Heart left ventricle (tissue), 13 donors: ENCODE data around the gene HIVEP1.

Experiments
- CTCF ChIP-seq, 12 donors: fragments of 200-600 bp; sonication (generic) in 4 of 12; IDR thresholded peaks; one replicate each; pipeline versions ENCODE4 v1.5.0 to v1.8.0; 2018 to 2022; ENCODE audit warnings: antibody characterized with exemption in 12 of 12, mild to moderate bottlenecking in 5 of 12
- POLR2A ChIP-seq, 2 donors: fragments of 450-650 bp; IDR thresholded peaks; one replicate each; pipeline ENCODE4 v1.6.1; 2017; ENCODE audit warnings: antibody characterized with exemption in 2 of 2, mild to moderate bottlenecking in 2 of 2, moderate library complexity in 2 of 2
- donor health status: ischemic (EF 13 %, LVEDD 7.1; RV severe dilation, severe dysfunction).
- donor health status: DM: no; HTN: yes; CAD: no.
- donor health status: DM: no; HTN: no; CAD: no.
- donor health status: ischemic (EF 25% LVEDD 6.9; RV normal size, moderate dysfunction).
- donor health status: ischemic (EF 25% LVEDD 5.7; RV mildly dilated, moderate dysfunction).
- donor health status: ischemic (EF 35%, LVEDD 5.7; RV mildly dilated, moderate dysfunction).
- donor health status: nonischemic (EF 11% LVEDD 7.7; RV severe dilation, severe dysfunction).
- donor health status: DM: yes; HTN: yes; CAD: no.
- donor health status: PGD.
- donor health status: ischemic (EF 29% LVEDD 5.4; RV normal size, mild dysfunction).
- donor health status: nonischemic (EF 23%, LVEDD 6.1; RV moderate dilation, normal function).

GRCh38 chr6:12014027-12014872, 2.1 kb downstream of the HIVEP1 start:
- no peak for TF ChIP-seq CTCF (IDR thresholded peaks at IDR 0.05)
- TF ChIP-seq POLR2A (IDR thresholded peaks at IDR 0.05), result no peak
